ENCODE measurements around the gene ANKRD44. TPM values are rescaled to one million over a fixed set of nuclear protein-coding genes. Genes with fewer than 3 reads are reported as not detected.

The ANKRD44 gene
- total and polyA plus RNA-seq, 12 donors: 1.1 to 20.1 (median 6.9) TPM

DNA sequence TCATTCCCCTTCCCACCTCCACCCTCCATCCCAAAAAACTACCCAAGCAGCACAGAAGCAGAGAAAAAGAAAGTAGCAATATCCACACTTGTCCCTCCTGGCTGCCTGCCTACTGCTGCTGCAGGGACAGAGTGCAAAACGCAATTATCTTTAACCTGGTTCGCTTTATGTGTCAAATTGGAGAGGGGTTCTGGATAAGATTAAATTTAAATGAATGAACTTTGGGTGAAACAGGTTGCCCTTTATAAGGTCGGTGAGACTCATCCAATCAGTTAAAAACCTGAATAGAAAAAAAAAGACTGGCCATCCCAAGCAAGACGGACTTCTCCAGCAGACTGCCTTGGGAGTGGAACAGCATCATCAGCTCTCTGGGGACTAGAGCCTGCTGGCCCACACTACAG lies 62.6 kb downstream of the ANKRD44 start:
- TF ChIP-seq, protein P1, sequence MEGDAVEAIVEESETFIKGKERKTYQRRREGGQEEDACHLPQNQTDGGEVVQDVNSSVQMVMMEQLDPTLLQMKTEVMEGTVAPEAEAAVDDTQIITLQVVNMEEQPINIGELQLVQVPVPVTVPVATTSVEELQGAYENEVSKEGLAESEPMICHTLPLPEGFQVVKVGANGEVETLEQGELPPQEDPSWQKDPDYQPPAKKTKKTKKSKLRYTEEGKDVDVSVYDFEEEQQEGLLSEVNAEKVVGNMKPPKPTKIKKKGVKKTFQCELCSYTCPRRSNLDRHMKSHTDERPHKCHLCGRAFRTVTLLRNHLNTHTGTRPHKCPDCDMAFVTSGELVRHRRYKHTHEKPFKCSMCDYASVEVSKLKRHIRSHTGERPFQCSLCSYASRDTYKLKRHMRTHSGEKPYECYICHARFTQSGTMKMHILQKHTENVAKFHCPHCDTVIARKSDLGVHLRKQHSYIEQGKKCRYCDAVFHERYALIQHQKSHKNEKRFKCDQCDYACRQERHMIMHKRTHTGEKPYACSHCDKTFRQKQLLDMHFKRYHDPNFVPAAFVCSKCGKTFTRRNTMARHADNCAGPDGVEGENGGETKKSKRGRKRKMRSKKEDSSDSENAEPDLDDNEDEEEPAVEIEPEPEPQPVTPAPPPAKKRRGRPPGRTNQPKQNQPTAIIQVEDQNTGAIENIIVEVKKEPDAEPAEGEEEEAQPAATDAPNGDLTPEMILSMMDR (IDR thresholded peaks at IDR 0.05): no peak
- no peaks in the 10 kb centered on the region for H3K27me3 ChIP-seq
- H3K4me3 ChIP-seq: no peak overlapping the region
- H3K36me3 ChIP-seq: no peaks in the 10 kb centered on the region
- H3K4me1 ChIP-seq: peaks cover 0 to 59% (median 0%) of the 10 kb centered on the region in 9 donors
- ATAC-seq: no peak
- H3K9me3 ChIP-seq: no peaks in the 10 kb centered on the region
- no peak overlapping the region for H3K27ac ChIP-seq
- intact Hi-C loops (cut with DNase I): loop anchor here in 1 of 10 donors (10.0 kb wide), 1 partner anchor 57 kb away; no protein-coding TSS in a partner anchor
- no peak for DNase-seq
- WGBS, 2 donors: 62 to 69% methylated on average over 4 of the region's 4 CpGs

DNA sequence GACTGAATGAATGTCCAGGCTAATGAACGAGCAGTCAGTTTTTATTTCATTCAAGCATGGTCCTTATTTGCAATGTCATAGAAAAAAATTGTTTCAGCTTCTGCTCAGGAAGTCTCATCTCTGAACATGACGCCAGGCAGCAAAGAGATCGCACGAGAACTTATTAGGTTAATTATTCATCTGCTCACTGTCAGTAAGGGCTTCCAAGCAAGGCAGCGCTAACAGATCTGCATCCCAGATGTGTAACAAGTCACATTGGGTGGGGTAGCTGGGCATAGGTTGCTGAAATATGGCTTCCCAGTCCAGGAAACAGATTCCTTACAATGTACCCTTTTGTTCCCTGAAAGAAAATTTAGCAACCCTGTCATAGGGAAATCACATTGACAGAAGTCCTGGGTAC lies 63.5 kb downstream of the ANKRD44 start:
- 90 to 95% methylated on average over 5 of the region's 5 CpGs for WGBS, 2 donors
- H3K9me3 ChIP-seq: no peaks in the 10 kb centered on the region
- H3K27me3 ChIP-seq: no peaks in the 10 kb centered on the region
- intact Hi-C loops (cut with DNase I): loop anchor here in 1 of 10 donors (10.0 kb wide), 1 partner anchor 58 kb away; no protein-coding TSS in a partner anchor
- no peak for ATAC-seq
- H3K27ac ChIP-seq: no peak overlapping the region
- H3K4me1 ChIP-seq: peaks cover 0 to 63% (median 0%) of the 10 kb centered on the region in 9 donors
- TF ChIP-seq, protein P1 (IDR thresholded peaks at IDR 0.05): no peak
- H3K4me3 ChIP-seq: no peak overlapping the region
- no peak for DNase-seq
- no peaks in the 10 kb centered on the region for H3K36me3 ChIP-seq

DNA sequence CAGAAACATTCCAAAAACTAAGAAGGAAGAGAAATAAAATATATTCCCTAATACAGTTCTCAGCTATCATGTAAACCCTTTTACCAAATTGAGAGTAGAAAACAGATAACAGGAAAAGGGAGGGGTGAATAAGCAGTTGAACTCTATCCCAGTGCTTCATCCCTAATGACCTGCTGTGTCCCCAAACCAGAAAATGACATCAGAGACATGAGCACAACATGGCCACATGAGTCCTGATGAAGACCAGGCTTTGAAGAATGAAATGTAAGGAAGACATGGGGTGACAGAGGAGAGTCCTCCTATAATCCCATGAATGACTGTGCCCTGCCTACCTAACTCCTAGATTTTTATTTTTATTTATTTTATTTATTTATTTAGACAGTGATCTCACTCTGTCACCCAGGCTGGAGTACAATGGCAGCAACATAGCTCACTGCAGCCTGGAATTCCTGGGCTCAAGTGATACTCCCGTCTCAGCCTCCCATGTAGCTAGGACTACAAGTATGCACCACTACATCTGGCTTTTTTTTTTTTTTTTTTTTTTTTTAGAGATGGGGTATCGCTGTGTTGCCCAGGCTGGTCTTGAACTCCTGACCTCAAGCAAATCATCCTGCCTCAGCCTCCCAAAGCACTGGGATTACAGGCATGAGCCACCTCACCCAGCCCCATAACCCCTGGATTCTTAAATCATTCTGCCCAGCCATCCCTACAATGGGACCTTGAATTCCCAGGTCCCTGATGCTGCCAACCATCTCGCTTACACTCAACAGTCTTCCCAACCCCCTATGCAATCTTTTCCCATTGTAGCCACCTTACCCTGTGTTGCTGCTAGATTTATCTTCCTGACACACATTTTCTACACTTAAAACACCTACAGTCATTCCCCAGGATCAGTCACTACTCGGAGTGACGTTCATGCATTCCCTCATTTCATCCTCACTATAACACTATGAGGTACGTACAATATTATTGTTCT lies 64.5 kb downstream of the ANKRD44 start:
- DNase-seq (no peak), ATAC-seq (no peak)
- no peaks in the 10 kb centered on the region for H3K9me3 ChIP-seq
- H3K36me3 ChIP-seq: no peaks in the 10 kb centered on the region
- WGBS, 2 donors: 98 to 100% methylated on average over 6 of the region's 6 CpGs
- peaks cover 0 to 68% (median 0%) of the 10 kb centered on the region in 9 donors for H3K4me1 ChIP-seq
- H3K4me3 ChIP-seq: no peak overlapping the region
- TF ChIP-seq, protein P1 (IDR thresholded peaks at IDR 0.05): no peak
- no peaks in the 10 kb centered on the region for H3K27me3 ChIP-seq
- H3K27ac ChIP-seq: no peak overlapping the region
- intact Hi-C loops (cut with DNase I): loop anchor here in 1 of 10 donors (10.0 kb wide), 1 partner anchor 59 kb away; no protein-coding TSS in a partner anchor

GRCh38 chr2:197244349-197244748 lies 66.2 kb downstream of the ANKRD44 start:
- no peak for DNase-seq
- H3K4me1 ChIP-seq: peaks cover 0 to 70% (median 4%) of the 10 kb centered on the region in 9 donors

More at GRCh38 chr2:197244349-197244748, 66.2 kb downstream of the ANKRD44 start:
- H3K4me3 ChIP-seq: no peak overlapping the region
- TF ChIP-seq, protein P1 (IDR thresholded peaks at IDR 0.05): no peak
- WGBS, 2 donors: 93 to 98% methylated on average over 1 of the region's 1 CpG
- no peaks in the 10 kb centered on the region for H3K27me3 ChIP-seq
- ATAC-seq: no peak
- no peak overlapping the region for H3K27ac ChIP-seq
- H3K9me3 ChIP-seq: no peaks in the 10 kb centered on the region
- intact Hi-C loops (cut with DNase I): loop anchor here in 1 of 10 donors (10.0 kb wide), 1 partner anchor 60 kb away; no protein-coding TSS in a partner anchor
- no peaks in the 10 kb centered on the region for H3K36me3 ChIP-seq
